Astrocyte (in vitro differentiated cells and primary cell): ENCODE measurements around the gene MARK4.

Experiments used
- CTCF ChIP-seq: IDR thresholded peaks from 2 replicates; pipeline ENCODE4 v1.5.1; 2011; ENCODE audit warnings: low read depth, mild to moderate bottlenecking, inconsistent platforms, low read length, moderate library complexity; ENCODE audit not compliant: insufficient read depth
- EZH2 ChIP-seq: IDR thresholded peaks from 2 replicates; pipeline ENCODE4 v1.6.1; 2012; ENCODE audit warnings: mild to moderate bottlenecking, low read length, inconsistent platforms; ENCODE audit not compliant: insufficient read depth

GRCh38 chr19:45296355-45296754 is 45.3 kb downstream of the MARK4 start:
- TF ChIP-seq EZH2 (no peak), CTCF (no peak)
